ENCODE results near the gene ARHGAP27. TPM values are rescaled to one million over a fixed set of nuclear protein-coding genes. Genes with fewer than 3 reads are reported as not detected.

ARHGAP27 gene
- polyA plus RNA-seq, 4 donors = 65.2 to 132 (median 116) TPM

- FAIRE-seq (no peak), DNase-seq (peak; percentile 97 to 99)
- Histone ChIP-seq H3K4me3 (ENCODE audit: low read depth in 1 of 3, low read length in 3 of 3) (peak overlapping the region; percentile 48 to 85 (median 74)), H3K27ac (ENCODE audit: low read depth in 1 of 3, low read length in 2 of 3) (peak overlapping the region; percentile 93 to 98 (median 96)), H3K9me3 (ENCODE audit: control insufficient read depth in 2 of 2, insufficient read depth in 1 of 2, low read depth in 1 of 2, low read length in 1 of 2) (no peaks in the 10 kb centered on the region), H3K4me1 (ENCODE audit: control insufficient read depth in 3 of 3, insufficient read depth in 2 of 3, low read depth in 1 of 3, low read length in 2 of 3) (peaks cover 3 to 39% (median 5%) of the 10 kb centered on the region in 3 donors), H3K27me3 (ENCODE audit: control insufficient read depth in 3 of 3, insufficient read depth in 3 of 3, low read length in 3 of 3) (peaks cover 0 to 18% (median 2%) of the 10 kb centered on the region in 3 donors), H3K36me3 (ENCODE audit: control insufficient read depth in 3 of 3, insufficient read depth in 2 of 3, low read depth in 1 of 3, low read length in 3 of 3) (peaks cover 0 to 24% (median 4%) of the 10 kb centered on the region in 3 donors)
- 2 to 40% (median 27%) methylated on average over 12 to 18 of the region's 18 CpGs for WGBS, 3 donors
Observed at GRCh38 chr17:45425125-45425983, 7.3 kb downstream of the ARHGAP27 start.

GRCh38 chr17:45424769-45425124, 7.9 kb downstream of the ARHGAP27 start:
- H3K27me3 ChIP-seq (ENCODE audit: control insufficient read depth in 3 of 3, insufficient read depth in 3 of 3, low read length in 3 of 3) = peaks cover 0 to 13% (median 2%) of the 10 kb centered on the region in 3 donors
- FAIRE-seq = no peak
- 27 to 68% (median 43%) methylated on average over 6 of the region's 6 CpGs for WGBS, 3 donors
- peaks cover 0 to 24% (median 4%) of the 10 kb centered on the region in 3 donors for H3K36me3 ChIP-seq (ENCODE audit: control insufficient read depth in 3 of 3, insufficient read depth in 2 of 3, low read depth in 1 of 3, low read length in 3 of 3)
- H3K27ac ChIP-seq (ENCODE audit: low read depth in 1 of 3, low read length in 2 of 3) = peak overlapping the region; percentile 93 to 98 (median 96)
- H3K9me3 ChIP-seq (ENCODE audit: control insufficient read depth in 2 of 2, insufficient read depth in 1 of 2, low read depth in 1 of 2, low read length in 1 of 2) = no peaks in the 10 kb centered on the region
- DNase-seq = no peak
- H3K4me3 ChIP-seq (ENCODE audit: low read depth in 1 of 3, low read length in 3 of 3) = peak overlapping the region; percentile 48 to 85 (median 74)
- peaks cover 3 to 35% (median 5%) of the 10 kb centered on the region in 3 donors for H3K4me1 ChIP-seq (ENCODE audit: control insufficient read depth in 3 of 3, insufficient read depth in 2 of 3, low read depth in 1 of 3, low read length in 2 of 3)

GRCh38 chr17:45423975-45424335, 8.7 kb downstream of the ARHGAP27 start:
- no peak for DNase-seq
- no peak for FAIRE-seq
- Histone ChIP-seq H3K27ac (ENCODE audit: low read depth in 1 of 3, low read length in 2 of 3) (peak overlapping the region; percentile 93 to 98 (median 96)), H3K36me3 (ENCODE audit: control insufficient read depth in 3 of 3, insufficient read depth in 2 of 3, low read depth in 1 of 3, low read length in 3 of 3) (peaks cover 0 to 25% (median 4%) of the 10 kb centered on the region in 3 donors), H3K4me1 (ENCODE audit: control insufficient read depth in 3 of 3, insufficient read depth in 2 of 3, low read depth in 1 of 3, low read length in 2 of 3) (peaks cover 3 to 32% (median 5%) of the 10 kb centered on the region in 3 donors), H3K9me3 (ENCODE audit: control insufficient read depth in 2 of 2, insufficient read depth in 1 of 2, low read depth in 1 of 2, low read length in 1 of 2) (no peaks in the 10 kb centered on the region), H3K27me3 (ENCODE audit: control insufficient read depth in 3 of 3, insufficient read depth in 3 of 3, low read length in 3 of 3) (peaks cover 0 to 9% (median 1%) of the 10 kb centered on the region in 3 donors), H3K4me3 (ENCODE audit: low read depth in 1 of 3, low read length in 3 of 3) (peak overlapping the region in 2 of 3 donors; percentile 74 to 85)
- 13 to 59% (median 33%) methylated on average over 1 of the region's 1 CpG for WGBS, 3 donors

- H3K4me1 ChIP-seq (ENCODE audit: control insufficient read depth in 3 of 3, insufficient read depth in 2 of 3, low read depth in 1 of 3, low read length in 2 of 3) = peaks cover 0 to 31% (median 5%) of the 10 kb centered on the region in 3 donors
- DNase-seq (no peak), FAIRE-seq (peak; percentile 73)
- peaks cover 0 to 31% (median 4%) of the 10 kb centered on the region in 3 donors for H3K36me3 ChIP-seq (ENCODE audit: control insufficient read depth in 3 of 3, insufficient read depth in 2 of 3, low read depth in 1 of 3, low read length in 3 of 3)
- peak overlapping the region in 2 of 3 donors; percentile 12 to 98 for H3K27ac ChIP-seq (ENCODE audit: low read depth in 1 of 3, low read length in 2 of 3)
- peak overlapping the region in 2 of 3 donors; percentile 74 to 85 for H3K4me3 ChIP-seq (ENCODE audit: low read depth in 1 of 3, low read length in 3 of 3)
- peaks cover 0 to 4% (median 0%) of the 10 kb centered on the region in 3 donors for H3K27me3 ChIP-seq (ENCODE audit: control insufficient read depth in 3 of 3, insufficient read depth in 3 of 3, low read length in 3 of 3)
- no peaks in the 10 kb centered on the region for H3K9me3 ChIP-seq (ENCODE audit: control insufficient read depth in 2 of 2, insufficient read depth in 1 of 2, low read depth in 1 of 2, low read length in 1 of 2)
- 37 to 71% (median 58%) methylated on average over 8 of the region's 8 CpGs for WGBS, 3 donors
Observed at GRCh38 chr17:45423304-45423974, 9.2 kb downstream of the ARHGAP27 start.

GRCh38 chr17:45414990-45415881, 17.4 kb downstream of the ARHGAP27 start:
- WGBS, 3 donors = 23 to 61% (median 34%) methylated on average over 10 of the region's 10 CpGs
- FAIRE-seq (no peak), DNase-seq (peak; percentile 77 to 93)
- H3K27ac ChIP-seq (ENCODE audit: low read depth in 1 of 3, low read length in 2 of 3) = peak overlapping the region; percentile 74 to 95 (median 82)
- no peak overlapping the region for H3K4me3 ChIP-seq (ENCODE audit: low read depth in 1 of 3, low read length in 3 of 3)
- no peaks in the 10 kb centered on the region for H3K27me3 ChIP-seq (ENCODE audit: control insufficient read depth in 3 of 3, insufficient read depth in 3 of 3, low read length in 3 of 3)
- peaks cover 0 to 63% (median 0%) of the 10 kb centered on the region in 3 donors for H3K36me3 ChIP-seq (ENCODE audit: control insufficient read depth in 3 of 3, insufficient read depth in 2 of 3, low read depth in 1 of 3, low read length in 3 of 3)
- peaks cover 5 to 66% (median 9%) of the 10 kb centered on the region in 3 donors for H3K4me1 ChIP-seq (ENCODE audit: control insufficient read depth in 3 of 3, insufficient read depth in 2 of 3, low read depth in 1 of 3, low read length in 2 of 3)
- no peaks in the 10 kb centered on the region for H3K9me3 ChIP-seq (ENCODE audit: control insufficient read depth in 2 of 2, insufficient read depth in 1 of 2, low read depth in 1 of 2, low read length in 1 of 2)

- peak; percentile 94 to 97 for DNase-seq
- Histone ChIP-seq H3K4me1 (ENCODE audit: control insufficient read depth in 3 of 3, insufficient read depth in 2 of 3, low read depth in 1 of 3, low read length in 2 of 3) (peaks cover 7 to 78% (median 17%) of the 10 kb centered on the region in 3 donors), H3K36me3 (ENCODE audit: control insufficient read depth in 3 of 3, insufficient read depth in 2 of 3, low read depth in 1 of 3, low read length in 3 of 3) (peaks cover 0 to 75% (median 0%) of the 10 kb centered on the region in 3 donors), H3K27me3 (ENCODE audit: control insufficient read depth in 3 of 3, insufficient read depth in 3 of 3, low read length in 3 of 3) (no peaks in the 10 kb centered on the region), H3K4me3 (ENCODE audit: low read depth in 1 of 3, low read length in 3 of 3) (no peak overlapping the region), H3K27ac (ENCODE audit: low read depth in 1 of 3, low read length in 2 of 3) (peak overlapping the region; percentile 72 to 90 (median 82)), H3K9me3 (ENCODE audit: control insufficient read depth in 2 of 2, insufficient read depth in 1 of 2, low read depth in 1 of 2, low read length in 1 of 2) (no peaks in the 10 kb centered on the region)
- 29 to 55% (median 47%) methylated on average over 9 of the region's 9 CpGs for WGBS, 3 donors
- FAIRE-seq = no peak
Observed at GRCh38 chr17:45413498-45413923, 19.2 kb downstream of the ARHGAP27 start.

GRCh38 chr17:45411348-45412105, 21.1 kb downstream of the ARHGAP27 start:
- WGBS, 3 donors = 66 to 72% (median 67%) methylated on average over 5 of the region's 5 CpGs
- H3K27ac ChIP-seq (ENCODE audit: low read depth in 1 of 3, low read length in 2 of 3) = peak overlapping the region; percentile 72 to 95 (median 82)
- peaks cover 11 to 95% (median 17%) of the 10 kb centered on the region in 3 donors for H3K4me1 ChIP-seq (ENCODE audit: control insufficient read depth in 3 of 3, insufficient read depth in 2 of 3, low read depth in 1 of 3, low read length in 2 of 3)
- FAIRE-seq = no peak
- peak; percentile 72 to 86 for DNase-seq
- no peak overlapping the region for H3K4me3 ChIP-seq (ENCODE audit: low read depth in 1 of 3, low read length in 3 of 3)
- H3K27me3 ChIP-seq (ENCODE audit: control insufficient read depth in 3 of 3, insufficient read depth in 3 of 3, low read length in 3 of 3) = no peaks in the 10 kb centered on the region
- H3K36me3 ChIP-seq (ENCODE audit: control insufficient read depth in 3 of 3, insufficient read depth in 2 of 3, low read depth in 1 of 3, low read length in 3 of 3) = peaks cover 0 to 69% (median 0%) of the 10 kb centered on the region in 3 donors
- H3K9me3 ChIP-seq (ENCODE audit: control insufficient read depth in 2 of 2, insufficient read depth in 1 of 2, low read depth in 1 of 2, low read length in 1 of 2) = no peaks in the 10 kb centered on the region
